ENCODE data around the gene STT3B. TPM values are rescaled to one million over a fixed set of nuclear protein-coding genes. Genes with fewer than 3 reads are reported as not detected.

Gene STT3B
- total RNA-seq, 1 experiment from 2014 or later = 149 TPM

DNA sequence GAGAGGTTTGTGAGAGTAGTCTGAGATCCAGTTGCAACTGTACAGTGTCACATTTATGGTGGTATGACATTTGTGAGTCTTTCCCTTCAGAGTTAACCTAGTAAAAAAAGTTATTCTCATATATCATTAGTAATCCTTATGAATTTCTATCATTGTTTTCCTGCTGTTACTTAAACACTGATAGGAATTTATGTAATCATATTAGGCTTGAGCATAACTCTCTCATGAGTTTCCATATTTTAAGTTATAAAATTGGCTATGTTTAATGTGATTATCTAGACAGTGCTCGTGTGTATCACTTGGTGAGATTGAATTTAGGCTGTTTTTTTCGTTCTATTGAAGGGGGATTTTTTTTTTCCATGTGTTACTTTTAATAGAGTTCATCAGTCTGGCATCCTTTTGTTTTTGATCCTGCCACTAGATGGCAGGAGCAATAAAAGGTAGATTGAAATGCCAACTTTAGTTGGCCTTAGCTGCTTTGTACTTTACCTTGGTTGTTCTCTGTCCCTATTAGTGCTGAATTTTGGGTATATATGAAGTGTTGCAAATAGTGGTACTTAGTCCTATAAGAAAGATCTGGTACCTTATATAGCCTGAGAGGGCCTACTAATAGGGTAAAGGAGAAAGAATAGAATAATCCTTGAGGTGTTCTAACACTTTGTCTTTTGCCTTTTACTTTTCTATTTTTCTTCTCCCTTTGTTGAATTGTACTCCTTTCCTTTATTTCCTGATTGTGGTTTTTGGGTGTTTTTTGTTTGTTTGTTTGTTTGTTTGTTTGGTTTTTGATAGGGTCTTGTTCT is 17.9 kb downstream of the STT3B start:
- intact Hi-C loops (cut with micrococcal nuclease) = loop anchor here (5.0 kb wide), 1 partner anchor 217 kb away; no protein-coding TSS in a partner anchor
- POLR2A ChIA-PET (ENCODE audit: unreplicated experiment) = interaction anchor here (0.6 kb wide), 1 partner anchor 18 kb away, joined by 3 read pairs; the partner anchor contains the start of gene STT3B
- DNase-seq = peak; percentile 64

DNA sequence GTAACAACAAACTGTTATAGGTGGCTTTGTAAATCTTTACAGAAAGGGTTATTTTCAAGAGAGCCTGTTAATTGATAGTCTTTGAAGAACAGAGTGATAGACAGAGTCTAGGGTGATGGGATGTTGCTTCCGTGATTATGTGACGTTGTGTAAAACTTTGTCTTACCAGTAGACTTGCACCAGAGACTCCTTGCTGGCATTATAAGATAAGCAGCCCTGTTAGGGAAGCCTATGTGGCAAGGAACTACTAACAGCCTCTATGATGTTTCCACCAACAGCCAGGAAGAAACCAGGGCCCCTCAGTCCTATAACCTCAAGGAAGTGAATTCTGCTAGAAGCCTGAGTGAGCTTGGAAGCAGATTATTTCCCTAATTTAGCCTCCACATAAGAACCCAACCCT is 18.9 kb downstream of the STT3B start:
- Histone ChIP-seq H3K4me3 (ENCODE audit: low read length) (no peak overlapping the region), H3K79me2 (ENCODE audit: low read length) (peaks cover 100% of the 10 kb centered on the region), H4K20me1 (ENCODE audit: low read length) (peaks cover 76% of the 10 kb centered on the region), H3K9ac (ENCODE audit: low read length) (no peak overlapping the region), H3K9me2 (replicated peaks; ENCODE audit: low read length) (no peaks in the 10 kb centered on the region), H3K4me2 (ENCODE audit: low read length) (no peak overlapping the region), H3K27me3 (ENCODE audit: low read length) (no peaks in the 10 kb centered on the region), H3K27ac (ENCODE audit: low read length) (no peak overlapping the region), H3K36me3 (ENCODE audit: low read depth, low read length) (no peaks in the 10 kb centered on the region), H3K4me1 (ENCODE audit: insufficient read depth, low read length) (no peaks in the 10 kb centered on the region; the same call in 1 of the 2 replicates), H3K9me3 (ENCODE audit: low read length) (no peaks in the 10 kb centered on the region), H3F3A (ENCODE audit: low read length, unreplicated experiment) (no peaks in the 10 kb centered on the region), H2AFZ (ENCODE audit: low read length) (no peak overlapping the region)
- TF ChIP-seq, protein P1, sequence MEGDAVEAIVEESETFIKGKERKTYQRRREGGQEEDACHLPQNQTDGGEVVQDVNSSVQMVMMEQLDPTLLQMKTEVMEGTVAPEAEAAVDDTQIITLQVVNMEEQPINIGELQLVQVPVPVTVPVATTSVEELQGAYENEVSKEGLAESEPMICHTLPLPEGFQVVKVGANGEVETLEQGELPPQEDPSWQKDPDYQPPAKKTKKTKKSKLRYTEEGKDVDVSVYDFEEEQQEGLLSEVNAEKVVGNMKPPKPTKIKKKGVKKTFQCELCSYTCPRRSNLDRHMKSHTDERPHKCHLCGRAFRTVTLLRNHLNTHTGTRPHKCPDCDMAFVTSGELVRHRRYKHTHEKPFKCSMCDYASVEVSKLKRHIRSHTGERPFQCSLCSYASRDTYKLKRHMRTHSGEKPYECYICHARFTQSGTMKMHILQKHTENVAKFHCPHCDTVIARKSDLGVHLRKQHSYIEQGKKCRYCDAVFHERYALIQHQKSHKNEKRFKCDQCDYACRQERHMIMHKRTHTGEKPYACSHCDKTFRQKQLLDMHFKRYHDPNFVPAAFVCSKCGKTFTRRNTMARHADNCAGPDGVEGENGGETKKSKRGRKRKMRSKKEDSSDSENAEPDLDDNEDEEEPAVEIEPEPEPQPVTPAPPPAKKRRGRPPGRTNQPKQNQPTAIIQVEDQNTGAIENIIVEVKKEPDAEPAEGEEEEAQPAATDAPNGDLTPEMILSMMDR (conservative IDR thresholded peaks at IDR 0.05; ENCODE audit: low read depth, low read length) = no peak
- TF ChIP-seq EZH2phosphoT487 (IDR thresholded peaks at IDR 0.05; ENCODE audit: borderline replicate concordance, low read length) (no peak), EZH2 (IDR thresholded peaks at IDR 0.05; ENCODE audit: low read length, unreplicated experiment) (no peak)
- no TSS peak for BruUV-seq (replicated peaks)
- ChIA-PET POLR2A (ENCODE audit: unreplicated experiment) (no interaction called here), CTCF (no interaction called here)
- intact Hi-C loops (cut with micrococcal nuclease) = loop anchor here (5.0 kb wide), 1 partner anchor 216 kb away; no protein-coding TSS in a partner anchor
- DNase-seq (no peak), ATAC-seq (no peak)

More for the DNA sequence above, 17.9 kb downstream of the STT3B start:
- ATAC-seq = peak; percentile 68
- H3K9me2 ChIP-seq (replicated peaks; ENCODE audit: low read length) = no peaks in the 10 kb centered on the region
- no peak overlapping the region for H3K9ac ChIP-seq (ENCODE audit: low read length)
- CTCF ChIA-PET = interaction anchor here (0.7 to 0.9 kb wide), 2 partner anchors 19 to 88 kb away, joined by 3 to 4 read pairs; no protein-coding TSS in a partner anchor
- no peak overlapping the region for H2AFZ ChIP-seq (ENCODE audit: low read length)
- no peak overlapping the region for H3K4me2 ChIP-seq (ENCODE audit: low read length)
- no peak overlapping the region for H3K4me3 ChIP-seq (ENCODE audit: low read length)
- H4K20me1 ChIP-seq (ENCODE audit: low read length) = peaks cover 77% of the 10 kb centered on the region
- H3K27me3 ChIP-seq (ENCODE audit: low read length) = no peaks in the 10 kb centered on the region
- TF ChIP-seq, protein P1 (conservative IDR thresholded peaks at IDR 0.05; ENCODE audit: low read depth, low read length) = peak; percentile 91
- TF ChIP-seq EZH2phosphoT487 (IDR thresholded peaks at IDR 0.05; ENCODE audit: borderline replicate concordance, low read length) = no peak
- no peak for TF ChIP-seq EZH2 (IDR thresholded peaks at IDR 0.05; ENCODE audit: low read length, unreplicated experiment)
- H3K36me3 ChIP-seq (ENCODE audit: low read depth, low read length) = no peaks in the 10 kb centered on the region
- BruUV-seq (replicated peaks) = no TSS peak
- no peak overlapping the region for H3K27ac ChIP-seq (ENCODE audit: low read length)
- peaks cover 100% of the 10 kb centered on the region for H3K79me2 ChIP-seq (ENCODE audit: low read length)
- no peaks in the 10 kb centered on the region for H3K9me3 ChIP-seq (ENCODE audit: low read length)
- no peaks in the 10 kb centered on the region; the same call in 1 of the 2 replicates for H3K4me1 ChIP-seq (ENCODE audit: insufficient read depth, low read length)
- H3F3A ChIP-seq (ENCODE audit: low read length, unreplicated experiment) = no peaks in the 10 kb centered on the region

DNA sequence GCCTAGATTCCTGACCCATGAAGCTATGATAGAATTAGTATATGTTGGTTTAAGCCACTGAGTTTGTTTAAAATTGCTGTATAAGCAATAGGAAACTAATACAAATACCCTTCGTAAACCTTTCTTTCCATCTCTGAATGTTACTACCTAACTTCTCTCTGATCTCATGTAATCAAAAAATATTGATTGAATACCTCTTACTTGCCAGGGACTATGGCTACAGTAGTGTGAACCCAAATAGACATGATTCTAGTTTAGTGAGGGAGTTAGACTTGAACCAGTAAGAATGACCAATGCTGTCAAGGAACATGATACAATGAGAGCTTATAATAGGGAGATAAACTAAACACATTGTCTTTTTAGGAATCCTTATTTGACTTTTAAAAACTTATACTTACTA is 19.4 kb downstream of the STT3B start:
- Histone ChIP-seq H3K4me2 (ENCODE audit: low read length) (no peak overlapping the region), H3K27me3 (ENCODE audit: low read length) (no peaks in the 10 kb centered on the region), H3F3A (ENCODE audit: low read length, unreplicated experiment) (no peaks in the 10 kb centered on the region), H3K4me1 (ENCODE audit: insufficient read depth, low read length) (no peaks in the 10 kb centered on the region), H3K9me2 (replicated peaks; ENCODE audit: low read length) (no peaks in the 10 kb centered on the region), H3K79me2 (ENCODE audit: low read length) (peaks cover 100% of the 10 kb centered on the region), H3K9ac (ENCODE audit: low read length) (no peak overlapping the region), H2AFZ (ENCODE audit: low read length) (no peak overlapping the region), H3K27ac (ENCODE audit: low read length) (no peak overlapping the region), H3K9me3 (ENCODE audit: low read length) (no peaks in the 10 kb centered on the region), H4K20me1 (ENCODE audit: low read length) (peaks cover 78% of the 10 kb centered on the region), H3K4me3 (ENCODE audit: low read length) (no peak overlapping the region), H3K36me3 (ENCODE audit: low read depth, low read length) (no peaks in the 10 kb centered on the region)
- ChIA-PET CTCF (no interaction called here), POLR2A (ENCODE audit: unreplicated experiment) (no interaction called here)
- BruUV-seq (replicated peaks) = no TSS peak
- intact Hi-C loops (cut with micrococcal nuclease) = loop anchor here (5.0 kb wide), 1 partner anchor 215 kb away; no protein-coding TSS in a partner anchor
- no peak for TF ChIP-seq EZH2 (IDR thresholded peaks at IDR 0.05; ENCODE audit: low read length, unreplicated experiment)
- TF ChIP-seq, protein P1 (conservative IDR thresholded peaks at IDR 0.05; ENCODE audit: low read depth, low read length) = no peak
- TF ChIP-seq EZH2phosphoT487 (IDR thresholded peaks at IDR 0.05; ENCODE audit: borderline replicate concordance, low read length) = no peak
- DNase-seq (no peak), ATAC-seq (no peak)
